Endothelial cell (in vitro differentiated cells): ENCODE measurements around the gene REN. TPM values are rescaled to one million over a fixed set of nuclear protein-coding genes. Genes with fewer than 3 reads are reported as not detected.

Experiments used
- DNase-seq: peaks from one replicate; pipeline ENCODE4 v3.0.0; 2021; ENCODE audit warnings: low spot score
- H3K27ac Mint-ChIP-seq: one replicate; pipeline ENCODE4 v1.8.0; 2021; ENCODE audit warnings: mixed read lengths, inconsistent platforms; ENCODE audit not compliant: unreplicated experiment
- H3K27me3 Mint-ChIP-seq: one replicate; pipeline ENCODE4 v1.8.0; 2021; ENCODE audit warnings: mild to moderate bottlenecking, moderate library complexity, mixed read lengths, inconsistent platforms; ENCODE audit not compliant: unreplicated experiment
- H3K36me3 Mint-ChIP-seq: one replicate; pipeline ENCODE4 v1.8.0; 2021; ENCODE audit warnings: mild to moderate bottlenecking, low read depth, mixed read lengths, inconsistent platforms; ENCODE audit not compliant: unreplicated experiment
- H3K4me1 Mint-ChIP-seq: one replicate; pipeline ENCODE4 v1.8.0; 2021; ENCODE audit warnings: mild to moderate bottlenecking, mixed read lengths, inconsistent platforms; ENCODE audit not compliant: unreplicated experiment
- H3K4me3 Mint-ChIP-seq: one replicate; pipeline ENCODE4 v1.8.0; 2021; ENCODE audit warnings: mild to moderate bottlenecking, mixed read lengths, inconsistent platforms; ENCODE audit not compliant: unreplicated experiment
- H3K9me3 Mint-ChIP-seq: one replicate; pipeline ENCODE4 v1.8.0; 2021; ENCODE audit warnings: mixed read lengths, inconsistent platforms; ENCODE audit not compliant: unreplicated experiment
- total RNA-seq: library from RNA; stranded (reverse); fragmentation: NEBNext Ultra II Directional; extraction: Animal tissue kit (Norgen Biotek cat#: 25700); gene quantifications from one replicate; pipeline ENCODE4 v1.2.1, GENCODE V29; 2021; ENCODE audit not compliant: unreplicated experiment
- TF ChIP-seq, protein P1 (sequence below): fragments of 200-600 bp; sonication (generic); IDR thresholded peaks from one replicate; pipeline ENCODE4 v1.5.0; 2021; ENCODE audit warnings: antibody characterized with exemption; ENCODE audit not compliant: unreplicated experiment

Gene REN
- total RNA-seq, 1 donor from 2014 or later = not detected

DNA sequence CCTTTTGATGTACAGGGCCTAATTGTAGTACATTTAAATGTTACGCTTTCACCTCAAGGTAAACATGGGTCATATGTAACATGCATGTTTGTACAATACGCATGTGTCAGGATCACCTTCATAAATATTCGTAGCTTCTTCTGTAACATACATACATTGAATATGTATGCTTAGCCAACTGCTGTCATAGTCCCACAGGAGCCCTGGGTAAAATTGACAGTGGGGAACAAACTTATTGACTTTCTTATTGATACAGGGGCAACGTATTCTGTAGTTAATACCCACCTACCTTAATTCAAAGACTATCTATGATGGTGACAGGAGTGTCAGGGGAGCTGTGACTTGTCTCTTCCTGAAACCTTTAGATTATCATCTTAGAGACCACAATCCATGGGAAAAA, 3.7 kb upstream of the REN start:
- Mint-ChIP-seq H3K27me3 (no peaks in the 10 kb centered on the region), H3K9me3 (peaks cover 7% of the 10 kb centered on the region), H3K4me3 (no peak overlapping the region), H3K36me3 (no peaks in the 10 kb centered on the region), H3K4me1 (no peaks in the 10 kb centered on the region), H3K27ac (no peak overlapping the region)
- DNase-seq = no peak
- TF ChIP-seq, protein P1, sequence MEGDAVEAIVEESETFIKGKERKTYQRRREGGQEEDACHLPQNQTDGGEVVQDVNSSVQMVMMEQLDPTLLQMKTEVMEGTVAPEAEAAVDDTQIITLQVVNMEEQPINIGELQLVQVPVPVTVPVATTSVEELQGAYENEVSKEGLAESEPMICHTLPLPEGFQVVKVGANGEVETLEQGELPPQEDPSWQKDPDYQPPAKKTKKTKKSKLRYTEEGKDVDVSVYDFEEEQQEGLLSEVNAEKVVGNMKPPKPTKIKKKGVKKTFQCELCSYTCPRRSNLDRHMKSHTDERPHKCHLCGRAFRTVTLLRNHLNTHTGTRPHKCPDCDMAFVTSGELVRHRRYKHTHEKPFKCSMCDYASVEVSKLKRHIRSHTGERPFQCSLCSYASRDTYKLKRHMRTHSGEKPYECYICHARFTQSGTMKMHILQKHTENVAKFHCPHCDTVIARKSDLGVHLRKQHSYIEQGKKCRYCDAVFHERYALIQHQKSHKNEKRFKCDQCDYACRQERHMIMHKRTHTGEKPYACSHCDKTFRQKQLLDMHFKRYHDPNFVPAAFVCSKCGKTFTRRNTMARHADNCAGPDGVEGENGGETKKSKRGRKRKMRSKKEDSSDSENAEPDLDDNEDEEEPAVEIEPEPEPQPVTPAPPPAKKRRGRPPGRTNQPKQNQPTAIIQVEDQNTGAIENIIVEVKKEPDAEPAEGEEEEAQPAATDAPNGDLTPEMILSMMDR = no peak

DNA sequence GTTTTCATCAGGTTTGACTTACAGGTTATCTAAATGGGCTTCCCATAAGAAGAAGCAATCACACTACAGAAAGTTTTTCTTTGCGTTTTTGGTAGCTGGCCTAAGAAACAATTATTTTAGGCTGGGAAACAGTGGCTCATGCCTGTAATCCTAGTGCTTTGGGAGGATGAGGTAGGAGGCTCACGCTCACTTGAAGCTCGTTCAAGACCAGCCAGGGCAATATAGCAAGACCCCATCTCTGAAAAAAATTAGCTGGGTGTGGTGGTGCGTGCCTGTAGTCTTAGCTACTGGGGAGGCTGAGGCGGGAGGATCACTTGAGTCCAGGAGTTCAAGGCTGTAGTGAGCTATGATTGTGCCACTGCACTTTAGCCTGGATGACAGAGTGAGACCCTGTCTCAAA, 1.6 kb upstream of the REN start:
- no peak overlapping the region for H3K27ac Mint-ChIP-seq
- H3K36me3 Mint-ChIP-seq = no peaks in the 10 kb centered on the region
- no peak overlapping the region for H3K4me3 Mint-ChIP-seq
- H3K9me3 Mint-ChIP-seq = peaks cover 7% of the 10 kb centered on the region
- no peak for DNase-seq
- peaks cover 8% of the 10 kb centered on the region for H3K4me1 Mint-ChIP-seq
- TF ChIP-seq, protein P1 = no peak
- no peaks in the 10 kb centered on the region for H3K27me3 Mint-ChIP-seq

DNA sequence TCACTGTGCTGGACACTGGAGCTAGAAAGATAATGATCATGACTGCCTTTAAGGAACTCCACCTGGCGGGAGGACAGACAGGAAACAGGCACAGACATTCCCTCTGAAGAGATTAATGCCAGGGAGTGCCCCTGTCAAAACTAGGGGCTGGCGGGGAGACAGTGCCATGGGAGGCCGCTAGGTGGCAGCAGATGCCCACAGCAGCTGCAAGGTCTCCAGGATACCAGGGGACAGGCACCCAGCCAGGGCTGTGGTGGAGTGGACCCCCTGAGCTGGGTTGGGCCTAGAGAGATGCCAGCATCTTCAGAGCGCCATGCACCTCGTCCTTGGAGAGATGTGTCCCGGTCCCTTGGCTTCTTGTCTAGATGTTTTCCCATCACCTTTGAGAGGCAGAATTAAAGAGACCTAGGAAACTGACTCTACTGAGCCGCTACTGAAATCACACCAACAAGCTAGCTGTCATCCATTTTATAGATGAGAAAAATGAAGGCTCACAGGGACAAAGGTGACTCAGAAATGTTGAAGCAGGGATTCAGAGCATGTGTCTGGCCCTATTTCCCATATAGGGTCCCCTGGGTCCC, 3.6 kb downstream of the REN start:
- TF ChIP-seq, protein P1 = peak; percentile 95
- no peaks in the 10 kb centered on the region for H3K9me3 Mint-ChIP-seq
- peak; percentile 88 for DNase-seq
- no peak overlapping the region for H3K27ac Mint-ChIP-seq
- no peak overlapping the region for H3K4me3 Mint-ChIP-seq
- H3K36me3 Mint-ChIP-seq = no peaks in the 10 kb centered on the region
- H3K27me3 Mint-ChIP-seq = peaks cover 9% of the 10 kb centered on the region
- H3K4me1 Mint-ChIP-seq = peaks cover 9% of the 10 kb centered on the region

DNA sequence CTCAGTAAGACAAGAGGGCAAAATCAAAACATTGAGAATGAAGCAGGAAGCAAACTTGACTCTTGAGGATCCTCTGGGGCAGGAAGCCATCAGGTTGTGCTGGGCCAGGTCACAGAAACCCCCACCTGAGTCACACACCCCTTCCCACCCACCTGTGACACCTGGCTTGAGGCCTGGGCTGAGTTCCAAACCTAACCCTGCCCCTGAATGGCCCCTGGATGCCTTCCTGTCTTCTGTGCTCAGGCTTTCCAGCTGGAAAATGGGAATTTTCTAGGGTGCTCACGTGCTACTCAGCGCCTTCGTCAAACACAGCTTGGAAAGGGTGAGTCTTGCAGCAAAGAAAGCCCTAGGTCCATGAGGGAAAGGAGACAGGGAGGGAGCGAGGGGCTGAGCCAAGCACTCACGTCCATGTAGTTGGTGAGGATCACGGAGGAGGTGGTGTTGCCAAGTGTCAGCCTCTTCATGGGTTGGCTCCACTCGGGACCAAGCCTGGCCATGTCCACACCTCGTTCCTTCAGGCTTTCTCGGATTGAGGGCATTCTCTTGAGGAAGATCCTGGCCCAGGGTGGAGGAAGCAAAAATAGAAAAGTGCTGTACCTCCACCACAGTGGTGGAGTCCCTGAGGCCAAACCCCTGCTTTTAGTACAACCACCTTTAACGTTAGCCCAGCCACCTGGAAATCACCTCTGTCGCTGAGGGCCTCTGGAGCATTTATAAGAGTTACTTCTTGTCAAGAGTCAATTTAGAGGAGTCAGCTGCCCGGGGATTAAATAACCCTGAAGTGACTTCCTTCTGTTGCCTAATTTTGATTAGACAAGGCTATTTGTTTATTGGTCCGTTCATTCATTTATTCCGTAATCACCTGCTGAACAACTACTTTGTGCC, 4.3 kb downstream of the REN start:
- peaks cover 9% of the 10 kb centered on the region for H3K4me1 Mint-ChIP-seq

More for the DNA sequence above, 4.3 kb downstream of the REN start:
- no peaks in the 10 kb centered on the region for H3K9me3 Mint-ChIP-seq
- TF ChIP-seq, protein P1 = no peak
- H3K4me3 Mint-ChIP-seq = no peak overlapping the region
- DNase-seq = no peak
- peaks cover 9% of the 10 kb centered on the region for H3K27me3 Mint-ChIP-seq
- no peaks in the 10 kb centered on the region for H3K36me3 Mint-ChIP-seq
- H3K27ac Mint-ChIP-seq = no peak overlapping the region
